Spleen (tissue), 11 donors: ENCODE data around the gene FKBP11. TPM values are rescaled to one million over a fixed set of nuclear protein-coding genes. Genes with fewer than 3 reads are reported as not detected.
A peak's percentile ranks its signal among the peaks of the same experiment; 100 is the strongest.

Experiments
- DNase-seq: peaks from one replicate; pipeline ENCODE4 v3.0.0-alpha.2; 2020
- H3K27ac ChIP-seq, 8 donors: fragments of 200-600 bp; sonication (generic) in 7 of 8; 1 replicate in 4 of 8; 2 replicates in 4 of 8; pipeline versions ENCODE4 v1.5.0 to v1.8.0; 2016 to 2021; ENCODE audit warnings: inconsistent platforms in 4 of 8, mild to moderate bottlenecking in 4 of 8, moderate library complexity in 1 of 8
- H3K27me3 ChIP-seq, 7 donors: fragments of 200-600 bp; sonication (generic) in 6 of 7; replicated peaks in 1 of 7; 1 replicate in 4 of 7; 2 replicates in 3 of 7; pipeline versions ENCODE4 v1.5.0 to v1.8.0; 2016 to 2021; ENCODE audit warnings: inconsistent platforms in 3 of 7, mild to moderate bottlenecking in 1 of 7
- H3K36me3 ChIP-seq, 6 donors: fragments of 200-600 bp; sonication (generic) in 5 of 6; 1 replicate in 4 of 6; 2 replicates in 2 of 6; pipeline versions ENCODE4 v1.5.0 to v1.8.0; 2016 to 2021; ENCODE audit warnings: inconsistent platforms in 2 of 6
- H3K4me1 ChIP-seq, 6 donors: fragments of 200-600 bp; sonication (generic) in 5 of 6; 1 replicate in 3 of 6; 2 replicates in 3 of 6; pipeline versions ENCODE4 v1.5.0 to v1.8.0; 2016 to 2021; ENCODE audit warnings: inconsistent platforms in 3 of 6
- H3K4me3 ChIP-seq, 8 donors: fragments of 200-600 bp; sonication (generic) in 7 of 8; 1 replicate in 4 of 8; 2 replicates in 4 of 8; pipeline versions ENCODE4 v1.5.0 to v1.8.0; 2016 to 2021; ENCODE audit warnings: inconsistent platforms in 4 of 8, mild to moderate bottlenecking in 4 of 8, moderate library complexity in 2 of 8
- H3K9me3 ChIP-seq, 8 donors: fragments of 200-600 bp; sonication (generic) in 7 of 8; 1 replicate in 4 of 8; 2 replicates in 4 of 8; pipeline versions ENCODE4 v1.5.0 to v1.8.0; 2016 to 2021; ENCODE audit warnings: inconsistent platforms in 4 of 8
- POLR2A ChIP-seq, 3 donors: fragments of 450-650 bp; IDR thresholded peaks; one replicate each; pipeline ENCODE4 v1.5.1; 2017; ENCODE audit warnings: antibody characterized with exemption in 3 of 3, mild to moderate bottlenecking in 1 of 3
- POLR2AphosphoS5 ChIP-seq, 3 donors: sonication (generic); formaldehyde crosslinking; IDR thresholded peaks; one replicate each; pipeline ENCODE4 v1.5.1; 2017; ENCODE audit warnings: antibody characterized with exemption in 3 of 3
- WGBS, 5 donors: extraction: QIAGEN DNeasy Blood & Tissue Kit in 3 of 5; methylation state at CpG; one replicate each; pipeline versions ENCODE4 v1.1.5 to v1.1.7; 2013 to 2018; 5-methylcytosine and 5-hydroxymethylcytosine counted together
- intact Hi-C: fragments of 100-400 bp; cut with DNase I; formaldehyde crosslinking; loops from one replicate; pipeline ENCODE4 v1.15.0; 2023; ENCODE audit warnings: low total_unique reads
- polyA plus RNA-seq, 3 donors: library from polyadenylated mRNA; stranded (reverse); fragments of 200-250 nt; gene quantifications; one replicate each; pipeline ENCODE4 v1.2.1, GENCODE V29; 2013
- total RNA-seq, 7 donors: library from RNA; depleted of rRNA in 3 of 7; stranded (reverse); fragments of >200 nt in 3 of 7; fragmentation: NEBNext Ultra II Directional in 4 of 7; extraction: Animal tissue kit (Norgen Biotek cat#: 25700) in 4 of 7; gene quantifications; one replicate each; pipeline versions ENCODE4 v1.1.0 to v1.2.1, GENCODE V29; 2016 to 2021
- TF ChIP-seq, protein P1 (sequence below), 11 experiments: fragments of 200-600 bp in 7 of 11; fragments of 450-650 bp in 4 of 11; sonication (generic) in 4 of 11; IDR thresholded peaks in 8 of 11; conservative IDR thresholded peaks in 3 of 11; 1 replicate in 7 of 11; 2 replicates in 4 of 11; pipeline versions ENCODE4 v1.4.0 to v1.8.0; 2016 to 2021; ENCODE audit warnings: antibody characterized with exemption in 11 of 11, inconsistent platforms in 4 of 11, mild to moderate bottlenecking in 1 of 11
- donor health status: healthy with polysubstance abuse.
- donor health status: DM: no; HTN: no; CAD: no; lungs with moderate emphysema.
- donor health status: DM: no; HTN: no; CAD: no.
- donor health status: Bipolar disorder and iron deficiency.
- donor health status: healthy.
- donor health status: DM: no; HTN: no; CAD: no.
- donor health status: DM: yes; HTN: yes; CAD: no.

The FKBP11 gene
- total and polyA plus RNA-seq, 10 donors, result 27.8 to 73.8 (median 42.7) TPM

GRCh38 chr12:48894271-48894670 is 31.0 kb downstream of the FKBP11 start:
- no peak overlapping the region for H3K27ac ChIP-seq
- intact Hi-C loops, result no loop called here
- peaks cover 0 to 46% (median 17%) of the 10 kb centered on the region in 7 donors for H3K27me3 ChIP-seq
- TF ChIP-seq POLR2AphosphoS5 (IDR thresholded peaks at IDR 0.05), result no peak
- TF ChIP-seq, protein P1, sequence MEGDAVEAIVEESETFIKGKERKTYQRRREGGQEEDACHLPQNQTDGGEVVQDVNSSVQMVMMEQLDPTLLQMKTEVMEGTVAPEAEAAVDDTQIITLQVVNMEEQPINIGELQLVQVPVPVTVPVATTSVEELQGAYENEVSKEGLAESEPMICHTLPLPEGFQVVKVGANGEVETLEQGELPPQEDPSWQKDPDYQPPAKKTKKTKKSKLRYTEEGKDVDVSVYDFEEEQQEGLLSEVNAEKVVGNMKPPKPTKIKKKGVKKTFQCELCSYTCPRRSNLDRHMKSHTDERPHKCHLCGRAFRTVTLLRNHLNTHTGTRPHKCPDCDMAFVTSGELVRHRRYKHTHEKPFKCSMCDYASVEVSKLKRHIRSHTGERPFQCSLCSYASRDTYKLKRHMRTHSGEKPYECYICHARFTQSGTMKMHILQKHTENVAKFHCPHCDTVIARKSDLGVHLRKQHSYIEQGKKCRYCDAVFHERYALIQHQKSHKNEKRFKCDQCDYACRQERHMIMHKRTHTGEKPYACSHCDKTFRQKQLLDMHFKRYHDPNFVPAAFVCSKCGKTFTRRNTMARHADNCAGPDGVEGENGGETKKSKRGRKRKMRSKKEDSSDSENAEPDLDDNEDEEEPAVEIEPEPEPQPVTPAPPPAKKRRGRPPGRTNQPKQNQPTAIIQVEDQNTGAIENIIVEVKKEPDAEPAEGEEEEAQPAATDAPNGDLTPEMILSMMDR (IDR thresholded peaks at IDR 0.05 in 8 of 11, conservative IDR thresholded peaks at IDR 0.05 in 3 of 11), result no peak
- no peak for TF ChIP-seq POLR2A (IDR thresholded peaks at IDR 0.05)
- no peak for DNase-seq
- H3K4me1 ChIP-seq, result peaks cover 6 to 11% (median 9%) of the 10 kb centered on the region in 6 donors
- H3K4me3 ChIP-seq, result no peak overlapping the region
- no peaks in the 10 kb centered on the region for H3K36me3 ChIP-seq
- 63 to 83% (median 74%) methylated on average over 1 of the region's 1 CpG for WGBS, 5 donors
- H3K9me3 ChIP-seq, result no peaks in the 10 kb centered on the region

GRCh38 chr12:48890657-48891418 is 34.5 kb downstream of the FKBP11 start:
- 8 to 9% (median 9%) methylated on average over 34 to 37 of the region's 37 CpGs for WGBS, 5 donors
- intact Hi-C loops, result loop anchor here (2.0 kb wide), 1 partner anchor 38 kb away; the partner anchor contains the start of gene DDX23

GRCh38 chr12:48889679-48890078 is 35.6 kb downstream of the FKBP11 start:
- Histone ChIP-seq H3K9me3 (no peaks in the 10 kb centered on the region), H3K4me1 (peaks cover 6 to 11% (median 9%) of the 10 kb centered on the region in 6 donors), H3K27ac (no peak overlapping the region), H3K4me3 (no peak overlapping the region), H3K27me3 (peaks cover 0 to 34% (median 17%) of the 10 kb centered on the region in 7 donors), H3K36me3 (no peaks in the 10 kb centered on the region)
- 74 to 94% (median 79%) methylated on average over 3 of the region's 3 CpGs for WGBS, 5 donors
- DNase-seq, result no peak
- intact Hi-C loops, result loop anchor here (2.0 kb wide), 1 partner anchor 37 kb away; the partner anchor contains the start of gene DDX23
- no peak for TF ChIP-seq POLR2A (IDR thresholded peaks at IDR 0.05)
- TF ChIP-seq, protein P1 (IDR thresholded peaks at IDR 0.05 in 8 of 11, conservative IDR thresholded peaks at IDR 0.05 in 3 of 11), result no peak
- TF ChIP-seq POLR2AphosphoS5 (IDR thresholded peaks at IDR 0.05), result no peak

More at GRCh38 chr12:48890657-48891418, 34.5 kb downstream of the FKBP11 start:
- H3K4me3 ChIP-seq, result peak overlapping the region in 3 of 8 donors; percentile 13 to 45 (median 14)
- peak; percentile 90 for DNase-seq
- H3K4me1 ChIP-seq, result peaks cover 6 to 11% (median 9%) of the 10 kb centered on the region in 6 donors
- H3K27me3 ChIP-seq, result peaks cover 0 to 40% (median 17%) of the 10 kb centered on the region in 7 donors
- H3K9me3 ChIP-seq, result no peaks in the 10 kb centered on the region
- no peaks in the 10 kb centered on the region for H3K36me3 ChIP-seq
- TF ChIP-seq, protein P1 (IDR thresholded peaks at IDR 0.05 in 8 of 11, conservative IDR thresholded peaks at IDR 0.05 in 3 of 11), result peak; percentile 83 to 97 (median 91)
- no peak for TF ChIP-seq POLR2A (IDR thresholded peaks at IDR 0.05)
- TF ChIP-seq POLR2AphosphoS5 (IDR thresholded peaks at IDR 0.05), result peak in 2 of 3 donors; percentile 46 to 64
- H3K27ac ChIP-seq, result no peak overlapping the region
